Astrocyte (in vitro differentiated cells and primary cell): ENCODE data around the gene CACNA1H. TPM values are rescaled to one million over a fixed set of nuclear protein-coding genes. Genes with fewer than 3 reads are reported as not detected.

Source experiments
- DNase-seq: peaks from one replicate; pipeline ENCODE4 v3.0.0-alpha.2; 2010; ENCODE audit warnings: low read depth
- FAIRE-seq: peaks from 2 replicates; lab custom pipeline; 2011; peaks lifted over from hg19 to GRCh38; lab: Jason Lieb, UNC
- H2AFZ ChIP-seq: 2 replicates; pipeline ENCODE4 v1.6.0; 2012; ENCODE audit warnings: low read depth, low read length, inconsistent platforms
- H3K27ac ChIP-seq: 2 replicates; pipeline ENCODE4 v1.5.1; 2011; ENCODE audit warnings: low read depth, low read length, inconsistent platforms
- H3K27me3 ChIP-seq: 2 replicates; pipeline ENCODE4 v1.6.0; 2011; ENCODE audit warnings: low read length, inconsistent platforms; ENCODE audit not compliant: insufficient read depth
- H3K36me3 ChIP-seq: 2 replicates; pipeline ENCODE4 v1.5.1; 2011; ENCODE audit warnings: low read length, inconsistent platforms; ENCODE audit not compliant: insufficient read depth
- H3K4me1 ChIP-seq: 2 replicates; pipeline ENCODE4 v1.5.1; 2011; ENCODE audit warnings: low read length, inconsistent platforms; ENCODE audit not compliant: insufficient read depth
- H3K4me2 ChIP-seq: 2 replicates; pipeline ENCODE4 v1.6.0; 2012; ENCODE audit warnings: low read length, inconsistent platforms
- H3K4me3 ChIP-seq: 2 replicates; pipeline ENCODE4 v1.5.1; 2011; ENCODE audit warnings: low read depth, mild to moderate bottlenecking, low read length, inconsistent platforms; ENCODE audit not compliant: insufficient read depth
- H3K79me2 ChIP-seq: 2 replicates; pipeline ENCODE4 v1.6.0; 2012; ENCODE audit warnings: mild to moderate bottlenecking, low read length, inconsistent platforms; ENCODE audit not compliant: insufficient read depth
- H3K9ac ChIP-seq: 2 replicates; pipeline ENCODE4 v1.6.0; 2012; ENCODE audit warnings: mild to moderate bottlenecking, low read length, inconsistent platforms
- H3K9me3 ChIP-seq: 2 replicates; pipeline ENCODE4 v1.5.1; 2012; ENCODE audit warnings: low read depth, mild to moderate bottlenecking, low read length, inconsistent platforms; ENCODE audit not compliant: insufficient read depth
- H4K20me1 ChIP-seq: 2 replicates; pipeline ENCODE4 v1.6.0; 2012; ENCODE audit warnings: low read length, inconsistent platforms; ENCODE audit not compliant: insufficient read depth
- H3K27ac Mint-ChIP-seq: one replicate; pipeline ENCODE4 v1.8.0; 2021; ENCODE audit warnings: mild to moderate bottlenecking, mixed read lengths; ENCODE audit not compliant: unreplicated experiment
- H3K27me3 Mint-ChIP-seq: one replicate; pipeline ENCODE4 v1.8.0; 2021; ENCODE audit warnings: low read depth, mixed read lengths; ENCODE audit not compliant: unreplicated experiment
- H3K36me3 Mint-ChIP-seq: one replicate; pipeline ENCODE4 v1.8.0; 2021; ENCODE audit warnings: low read depth, mixed read lengths; ENCODE audit not compliant: unreplicated experiment
- H3K4me1 Mint-ChIP-seq: one replicate; pipeline ENCODE4 v1.8.0; 2021; ENCODE audit warnings: low read depth, mixed read lengths; ENCODE audit not compliant: unreplicated experiment
- H3K4me3 Mint-ChIP-seq: one replicate; pipeline ENCODE4 v1.8.0; 2021; ENCODE audit warnings: mild to moderate bottlenecking, moderate library complexity, mixed read lengths; ENCODE audit not compliant: unreplicated experiment
- H3K9me3 Mint-ChIP-seq: one replicate; pipeline ENCODE4 v1.8.0; 2021; ENCODE audit warnings: mild to moderate bottlenecking, mixed read lengths; ENCODE audit not compliant: unreplicated experiment
- EZH2 ChIP-seq: IDR thresholded peaks from 2 replicates; pipeline ENCODE4 v1.6.1; 2012; ENCODE audit warnings: mild to moderate bottlenecking, low read length, inconsistent platforms; ENCODE audit not compliant: insufficient read depth
- total RNA-seq: library from RNA; stranded (reverse); gene quantifications from 2 replicates; pipeline ENCODE4 v1.2.1, GENCODE V29; 2021
- TF ChIP-seq, protein P1 (sequence below): IDR thresholded peaks from 2 replicates; pipeline ENCODE4 v1.5.1; 2011; ENCODE audit warnings: low read depth, mild to moderate bottlenecking, inconsistent platforms, low read length, moderate library complexity; ENCODE audit not compliant: insufficient read depth

CACNA1H gene
- total RNA-seq, 1 donor from 2014 or later: 21.7 TPM

- Histone ChIP-seq H3K79me2 (no peaks in the 10 kb centered on the region), H3K27ac (no peak overlapping the region), H3K36me3 (no peaks in the 10 kb centered on the region), H3K4me2 (no peak overlapping the region), H2AFZ (no peak overlapping the region), H3K9me3 (no peaks in the 10 kb centered on the region), H3K9ac (no peak overlapping the region), H4K20me1 (no peaks in the 10 kb centered on the region), H3K4me1 (no peaks in the 10 kb centered on the region), H3K4me3 (no peak overlapping the region), H3K27me3 (peaks cover 26% of the 10 kb centered on the region)
- no peak overlapping the region for H3K27ac Mint-ChIP-seq
- H3K9me3 Mint-ChIP-seq: no peaks in the 10 kb centered on the region
- H3K27me3 Mint-ChIP-seq: peaks cover 24% of the 10 kb centered on the region
- no peaks in the 10 kb centered on the region for H3K36me3 Mint-ChIP-seq
- no peaks in the 10 kb centered on the region for H3K4me1 Mint-ChIP-seq
- no peak for DNase-seq
- H3K4me3 Mint-ChIP-seq: no peak overlapping the region
- TF ChIP-seq, protein P1, sequence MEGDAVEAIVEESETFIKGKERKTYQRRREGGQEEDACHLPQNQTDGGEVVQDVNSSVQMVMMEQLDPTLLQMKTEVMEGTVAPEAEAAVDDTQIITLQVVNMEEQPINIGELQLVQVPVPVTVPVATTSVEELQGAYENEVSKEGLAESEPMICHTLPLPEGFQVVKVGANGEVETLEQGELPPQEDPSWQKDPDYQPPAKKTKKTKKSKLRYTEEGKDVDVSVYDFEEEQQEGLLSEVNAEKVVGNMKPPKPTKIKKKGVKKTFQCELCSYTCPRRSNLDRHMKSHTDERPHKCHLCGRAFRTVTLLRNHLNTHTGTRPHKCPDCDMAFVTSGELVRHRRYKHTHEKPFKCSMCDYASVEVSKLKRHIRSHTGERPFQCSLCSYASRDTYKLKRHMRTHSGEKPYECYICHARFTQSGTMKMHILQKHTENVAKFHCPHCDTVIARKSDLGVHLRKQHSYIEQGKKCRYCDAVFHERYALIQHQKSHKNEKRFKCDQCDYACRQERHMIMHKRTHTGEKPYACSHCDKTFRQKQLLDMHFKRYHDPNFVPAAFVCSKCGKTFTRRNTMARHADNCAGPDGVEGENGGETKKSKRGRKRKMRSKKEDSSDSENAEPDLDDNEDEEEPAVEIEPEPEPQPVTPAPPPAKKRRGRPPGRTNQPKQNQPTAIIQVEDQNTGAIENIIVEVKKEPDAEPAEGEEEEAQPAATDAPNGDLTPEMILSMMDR: no peak
- TF ChIP-seq EZH2: no peak
- FAIRE-seq: no peak
Observed at GRCh38 chr16:1257561-1258224, 104.8 kb downstream of the CACNA1H start.

DNA sequence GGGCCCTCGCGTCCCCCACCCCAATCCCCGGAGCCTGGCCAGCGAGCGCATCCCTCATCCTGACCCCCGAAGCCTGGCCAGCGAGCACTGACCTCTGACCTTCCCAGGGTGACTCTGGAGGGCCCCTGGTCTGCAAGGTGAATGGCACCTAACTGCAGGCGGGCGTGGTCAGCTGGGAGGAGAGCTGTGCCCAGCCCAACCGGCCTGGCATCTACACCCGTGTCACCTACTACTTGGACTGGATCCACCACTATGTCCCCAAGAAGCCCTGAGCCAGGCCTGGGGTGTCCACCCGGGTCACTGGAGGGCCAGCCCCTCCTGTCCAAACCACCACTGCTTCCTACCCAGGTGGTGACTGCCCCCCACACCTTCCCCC, 105.3 kb downstream of the CACNA1H start:
- H3K4me3 Mint-ChIP-seq: no peak overlapping the region
- H3K79me2 ChIP-seq: no peaks in the 10 kb centered on the region
- no peaks in the 10 kb centered on the region for H3K9me3 Mint-ChIP-seq
- no peak overlapping the region for H2AFZ ChIP-seq
- no peak overlapping the region for H3K27ac Mint-ChIP-seq
- no peaks in the 10 kb centered on the region for H3K9me3 ChIP-seq
- peaks cover 24% of the 10 kb centered on the region for H3K27me3 Mint-ChIP-seq
- FAIRE-seq: no peak
- TF ChIP-seq, protein P1: no peak
- no peak for TF ChIP-seq EZH2
- H4K20me1 ChIP-seq: no peaks in the 10 kb centered on the region
- no peaks in the 10 kb centered on the region for H3K36me3 Mint-ChIP-seq
- H3K9ac ChIP-seq: no peak overlapping the region
- no peaks in the 10 kb centered on the region for H3K4me1 ChIP-seq
- peaks cover 26% of the 10 kb centered on the region for H3K27me3 ChIP-seq
- H3K4me3 ChIP-seq: no peak overlapping the region
- no peaks in the 10 kb centered on the region for H3K4me1 Mint-ChIP-seq
- no peak overlapping the region for H3K4me2 ChIP-seq
- no peaks in the 10 kb centered on the region for H3K36me3 ChIP-seq
- H3K27ac ChIP-seq: no peak overlapping the region
- DNase-seq: no peak
